Chondrocyte (in vitro differentiated cells): Measurements from ENCODE around the gene TMEM212. TPM values are rescaled to one million over a fixed set of nuclear protein-coding genes. Genes with fewer than 3 reads are reported as not detected.
A peak's percentile ranks its signal among the peaks of the same experiment; 100 is the strongest.

Experiments used
- DNase-seq: peaks from one replicate; pipeline ENCODE4 v3.0.0; 2021; ENCODE audit warnings: mixed read lengths, low spot score
- H3K27ac Mint-ChIP-seq: one replicate; pipeline ENCODE4 v1.8.0; 2021; ENCODE audit warnings: mild to moderate bottlenecking, moderate library complexity, mixed read lengths; ENCODE audit not compliant: unreplicated experiment
- H3K27me3 Mint-ChIP-seq: 2 replicates; pipeline ENCODE4 v1.8.0; 2021; ENCODE audit warnings: low read depth, mixed read lengths
- H3K36me3 Mint-ChIP-seq: 2 replicates; pipeline ENCODE4 v1.8.0; 2021; ENCODE audit warnings: low read depth, mixed read lengths
- H3K4me1 Mint-ChIP-seq: 2 replicates; pipeline ENCODE4 v1.8.0; 2021; ENCODE audit warnings: low read depth, mild to moderate bottlenecking, mixed read lengths
- H3K4me3 Mint-ChIP-seq: one replicate; pipeline ENCODE4 v1.8.0; 2021; ENCODE audit warnings: mild to moderate bottlenecking, moderate library complexity, mixed read lengths; ENCODE audit not compliant: unreplicated experiment
- H3K9me3 Mint-ChIP-seq: 2 replicates; pipeline ENCODE4 v1.8.0; 2021; ENCODE audit warnings: low read depth, mixed read lengths
- CTCF ChIP-seq: fragments of 200-600 bp; sonication (generic); IDR thresholded peaks from 2 replicates; pipeline ENCODE4 v1.5.0; 2021; ENCODE audit warnings: antibody characterized with exemption, mild to moderate bottlenecking, moderate library complexity
- long read RNA-seq: library from polyadenylated mRNA; stranded (forward); transcript quantifications from one replicate; pipeline ENCODE4 v2.0.0, GENCODE V29; 2021
- total RNA-seq: library from RNA; stranded (reverse); gene quantifications from 3 replicates; pipeline ENCODE4 v1.2.1, GENCODE V29; 2021

TMEM212 gene
- not detected in 3 replicates for total RNA-seq
- long read RNA-seq, result 0 reads

- Mint-ChIP-seq H3K27ac (peak within 1 kb of the TSS; percentile 77), H3K36me3 (no peaks in the 10 kb centered on the region), H3K4me1 (peaks cover 70% of the 10 kb centered on the region), H3K9me3 (no peaks in the 10 kb centered on the region), H3K27me3 (no peaks in the 10 kb centered on the region), H3K4me3 (no peak within 1 kb of the TSS)
- no peak for TF ChIP-seq CTCF
- DNase-seq, result no peak
These were observed at the start of gene TMEM212 for GRCh38 chr3:171842864-171843518. Gene TMEM212, plus strand, starts transcription at chr3:171843349. Its CDS starts 35 bp downstream, at chr3:171843384.

- Mint-ChIP-seq H3K9me3 (no peaks in the 10 kb centered on the region), H3K4me1 (peaks cover 28% of the 10 kb centered on the region), H3K27ac (no peak overlapping the region), H3K4me3 (no peak overlapping the region), H3K36me3 (no peaks in the 10 kb centered on the region), H3K27me3 (no peaks in the 10 kb centered on the region)
- no peak for DNase-seq
- TF ChIP-seq CTCF, result no peak
These were observed 46.4 kb upstream of the TMEM212 start for GRCh38 chr3:171796625-171797264.

GRCh38 chr3:171797265-171797679 lies 45.9 kb upstream of the TMEM212 start:
- Mint-ChIP-seq H3K4me3 (no peak overlapping the region), H3K9me3 (no peaks in the 10 kb centered on the region), H3K36me3 (no peaks in the 10 kb centered on the region), H3K4me1 (peaks cover 28% of the 10 kb centered on the region), H3K27me3 (no peaks in the 10 kb centered on the region), H3K27ac (no peak overlapping the region)
- no peak for DNase-seq
- no peak for TF ChIP-seq CTCF

GRCh38 chr3:171797873-171798272 lies 45.3 kb upstream of the TMEM212 start:
- peaks cover 31% of the 10 kb centered on the region for H3K4me1 Mint-ChIP-seq
- no peaks in the 10 kb centered on the region for H3K27me3 Mint-ChIP-seq
- no peaks in the 10 kb centered on the region for H3K36me3 Mint-ChIP-seq
- H3K4me3 Mint-ChIP-seq, result no peak overlapping the region
- H3K9me3 Mint-ChIP-seq, result no peaks in the 10 kb centered on the region
- TF ChIP-seq CTCF, result no peak
- no peak for DNase-seq
- H3K27ac Mint-ChIP-seq, result no peak overlapping the region

GRCh38 chr3:171799501-171799900 lies 43.6 kb upstream of the TMEM212 start:
- no peak overlapping the region for H3K27ac Mint-ChIP-seq
- no peak for DNase-seq
- TF ChIP-seq CTCF, result no peak
- no peaks in the 10 kb centered on the region for H3K27me3 Mint-ChIP-seq
- H3K4me1 Mint-ChIP-seq, result peaks cover 37% of the 10 kb centered on the region
- no peaks in the 10 kb centered on the region for H3K36me3 Mint-ChIP-seq
- no peak overlapping the region for H3K4me3 Mint-ChIP-seq
- H3K9me3 Mint-ChIP-seq, result no peaks in the 10 kb centered on the region
